Activated CD4-positive, CD25-positive, alpha-beta regulatory T cell (primary cell): ENCODE results near the gene FRMD7.
"Not testable (repeated sequence)": the region's sequence is repeated elsewhere in the genome, so short reads cannot be mapped to it uniquely, and the experiment has no call there.

Experiments used
- DNase-seq, 4 experiments: peaks; one replicate each; lab custom pipeline; 2025; lab: John Stamatoyannopoulos, UW

The FRMD7 gene

DNA sequence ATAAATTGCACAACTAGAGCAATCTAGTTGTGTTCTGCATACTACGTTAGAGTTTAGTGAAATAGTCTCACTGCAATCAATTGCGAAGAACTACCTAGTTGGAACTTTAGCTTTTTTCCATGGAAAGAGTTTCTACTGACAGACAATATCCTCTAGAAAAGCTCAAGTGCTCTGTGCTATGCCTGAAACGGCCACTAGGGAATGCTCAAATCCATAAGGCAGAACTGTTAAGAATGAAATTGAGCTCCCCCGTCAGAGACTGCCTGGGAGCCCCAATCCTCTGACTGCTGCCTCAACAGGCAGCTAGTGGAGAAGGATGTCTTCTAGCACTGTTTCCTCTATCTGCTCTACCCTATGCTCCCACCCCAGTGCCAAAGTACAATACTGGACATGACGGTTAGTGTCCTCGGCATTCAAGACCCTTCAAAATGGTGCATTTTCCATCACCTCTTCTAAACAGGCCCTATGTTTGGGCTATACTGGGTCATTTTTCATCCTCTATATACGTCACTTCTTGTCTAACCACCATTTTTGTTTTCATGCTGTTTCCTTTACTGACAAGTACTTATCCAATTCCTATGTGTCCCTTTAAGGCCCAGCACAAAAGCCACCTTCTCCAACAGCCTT, 35.3 kb downstream of the FRMD7 start:
- peak in 2 of 4 experiments; percentile 0 to 4 for DNase-seq

- no peak for DNase-seq
These were observed 37.2 kb downstream of the FRMD7 start for GRCh38 chrX:132090403-132091159.

- no peak for DNase-seq
These were observed 39.0 kb downstream of the FRMD7 start for GRCh38 chrX:132088864-132089263.

DNA sequence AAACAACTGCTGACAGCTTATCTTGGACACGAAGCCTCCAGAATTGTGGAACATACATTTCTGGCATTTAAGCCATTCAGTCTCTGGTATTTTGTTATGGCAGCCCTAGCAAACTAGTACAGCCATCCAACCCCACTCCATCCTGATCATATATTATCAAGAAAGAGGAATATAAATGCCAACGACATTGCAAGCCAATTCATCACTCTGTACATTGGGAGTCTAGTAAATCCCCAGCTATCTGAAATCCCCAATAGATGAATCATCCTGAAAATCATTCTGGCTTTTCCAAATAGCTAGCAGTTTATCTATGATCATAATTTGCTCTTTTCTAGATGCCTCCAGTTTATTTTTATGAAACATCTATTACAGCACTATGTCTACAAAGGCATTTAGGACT, 41.1 kb downstream of the FRMD7 start:
- no peak for DNase-seq

DNA sequence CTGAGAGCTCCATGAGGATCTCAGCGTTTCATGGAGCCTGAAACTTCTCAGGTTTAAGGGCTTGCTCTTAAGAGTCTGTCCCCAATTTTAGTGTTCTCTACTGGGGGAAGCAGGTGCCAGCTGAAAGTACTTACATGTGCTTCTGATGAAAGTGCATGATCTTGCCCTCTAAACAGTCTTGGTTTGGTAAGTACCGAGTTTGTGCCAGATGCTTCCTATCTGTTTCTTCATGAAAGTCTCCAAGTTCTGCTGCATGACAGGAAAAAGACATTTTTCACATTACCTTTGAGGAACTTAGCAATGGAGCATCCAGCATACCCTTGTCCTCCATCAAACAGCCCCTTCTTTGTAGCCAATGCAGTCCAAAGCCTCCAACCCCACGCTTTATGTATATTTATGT, 42.0 kb downstream of the FRMD7 start:
- no peak for DNase-seq

DNA sequence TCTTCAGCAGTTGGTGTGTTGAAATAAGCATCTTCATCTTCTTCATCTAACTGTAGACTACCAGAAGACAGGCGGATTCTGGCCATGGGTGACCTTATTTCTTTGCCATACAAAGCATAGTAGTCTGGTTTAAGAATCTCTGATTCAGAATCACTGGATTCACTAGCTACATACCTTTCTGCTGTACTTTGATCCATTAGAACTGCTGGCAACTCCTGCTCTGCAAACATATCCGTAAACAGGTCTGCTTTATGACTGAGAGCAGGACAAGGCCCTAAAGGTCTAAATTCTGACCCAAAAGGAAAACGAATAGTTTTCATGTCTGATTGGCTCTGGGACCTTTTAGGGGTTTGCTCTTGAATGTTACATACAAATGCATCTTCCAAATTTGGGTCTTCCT, 49.9 kb downstream of the FRMD7 start:
- no peak for DNase-seq

DNA sequence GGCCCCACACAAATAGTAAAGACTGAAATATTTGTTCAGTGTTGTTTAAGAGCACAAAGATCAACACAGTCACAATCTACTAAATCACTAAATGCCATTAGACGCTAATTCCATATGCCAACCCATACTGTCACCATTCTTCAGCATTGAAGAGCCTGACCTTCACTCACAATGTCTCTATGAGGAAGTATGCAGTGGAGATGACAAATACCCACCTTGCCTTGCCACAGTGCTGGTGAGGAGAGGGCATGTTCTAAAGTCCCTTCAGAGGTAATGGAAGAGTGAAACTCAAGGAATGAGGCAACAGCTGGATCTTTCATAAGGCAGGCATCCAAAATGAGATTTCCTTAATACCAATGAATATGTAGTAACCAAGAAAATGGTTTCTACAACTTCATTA, 50.4 kb downstream of the FRMD7 start:
- DNase-seq = no peak

DNA sequence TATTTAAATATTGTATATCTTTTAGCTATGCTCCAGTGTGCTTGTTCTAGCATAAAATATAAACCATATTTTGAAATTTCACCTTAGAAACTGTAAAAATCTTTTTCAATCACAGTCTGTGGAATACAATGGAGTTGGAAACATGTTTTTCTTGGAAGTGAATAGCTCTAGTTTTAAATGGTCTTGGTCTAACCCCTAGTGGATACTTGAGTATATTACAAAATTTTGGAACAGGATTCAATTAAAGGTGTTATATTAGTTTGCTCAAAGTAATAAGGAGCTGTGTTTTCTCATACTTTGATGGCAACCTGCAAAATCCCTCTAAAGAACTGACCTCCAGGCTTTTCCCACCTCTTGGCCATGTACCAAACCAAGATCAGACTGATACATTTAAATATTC, 56.6 kb downstream of the FRMD7 start:
- DNase-seq = no peak

DNA sequence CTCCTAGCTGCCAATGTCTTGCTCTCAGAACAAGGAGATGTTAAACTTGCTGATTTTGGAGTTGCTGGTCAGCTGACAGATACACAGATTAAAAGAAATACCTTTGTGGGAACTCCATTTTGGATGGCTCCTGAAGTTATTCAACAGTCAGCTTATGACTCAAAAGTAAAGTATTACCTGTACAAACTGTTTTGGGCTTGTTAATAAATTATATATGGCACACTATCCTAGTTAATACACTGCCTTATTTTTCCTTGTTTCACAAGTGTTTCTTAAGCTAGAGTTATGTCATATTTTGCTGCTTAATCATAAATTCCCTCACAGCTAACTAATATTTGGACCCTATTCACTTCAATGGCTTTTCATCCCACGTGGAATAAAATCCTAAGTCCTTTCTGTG, 59.4 kb downstream of the FRMD7 start:
- no peak for DNase-seq

DNA sequence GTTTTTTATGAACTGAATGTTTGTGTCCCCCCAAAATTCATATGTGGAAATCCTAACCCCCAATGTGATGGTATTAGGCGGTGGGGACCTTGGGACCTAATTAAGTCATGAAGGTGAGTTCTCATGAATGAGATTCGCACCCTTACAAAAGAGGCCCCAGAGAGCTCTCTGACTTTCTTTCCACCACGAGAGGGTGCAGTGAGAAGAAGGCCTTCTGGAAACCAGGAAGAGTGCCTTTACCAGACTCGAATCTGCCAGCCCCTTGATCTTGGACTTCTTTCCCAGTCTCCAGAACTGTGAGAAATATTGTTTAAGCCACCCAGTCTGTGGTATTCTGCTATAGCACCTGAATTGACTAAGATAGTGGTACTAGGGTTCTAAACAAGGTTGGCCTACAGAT, 64.0 kb downstream of the FRMD7 start:
- no peak for DNase-seq

- DNase-seq = no peak
These were observed 64.5 kb downstream of the FRMD7 start for GRCh38 chrX:132063334-132063733.

GRCh38 chrX:132059973-132060540, 67.8 kb downstream of the FRMD7 start:
- no peak for DNase-seq

DNA sequence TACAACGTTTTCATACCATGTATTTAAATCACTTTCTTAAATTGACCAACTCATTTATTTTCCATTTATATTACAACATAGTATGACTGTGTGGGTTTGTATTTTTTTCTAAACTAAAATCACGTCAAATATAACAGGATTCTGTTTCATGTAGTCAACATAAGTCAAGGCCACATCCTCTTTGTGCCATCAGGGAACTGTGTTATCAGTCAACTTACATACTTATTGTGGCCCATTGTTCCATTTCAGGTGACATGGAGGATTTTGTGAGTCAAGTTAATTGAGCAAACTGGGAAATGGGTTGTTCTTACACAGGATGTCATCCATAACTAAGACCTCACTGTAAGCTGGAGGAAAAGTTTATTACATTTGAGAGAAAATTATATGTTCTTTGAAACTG, 68.8 kb downstream of the FRMD7 start:
- DNase-seq = no peak

GRCh38 chrX:132058050-132058449, 69.8 kb downstream of the FRMD7 start:
- DNase-seq = no peak

DNA sequence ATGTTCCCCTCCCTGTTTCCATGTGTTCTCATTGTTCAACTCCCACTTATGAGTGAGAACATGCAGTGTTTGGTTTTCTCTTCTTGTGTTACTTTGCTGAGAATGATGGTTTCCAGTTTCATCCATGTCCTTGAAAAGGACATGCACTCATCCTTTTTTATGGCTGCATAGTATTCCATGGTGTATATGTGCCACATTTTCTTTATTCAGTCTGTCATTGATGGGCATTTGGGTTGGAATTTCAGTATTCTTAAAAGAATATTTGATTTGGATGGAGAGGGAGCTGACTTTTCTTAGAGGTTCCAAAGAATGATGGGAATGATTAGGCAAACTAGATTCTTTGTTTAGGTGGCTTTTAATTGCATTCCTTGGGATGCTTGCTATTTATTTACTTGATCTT, 76.0 kb downstream of the FRMD7 start:
- not testable (repeated sequence) for DNase-seq

DNA sequence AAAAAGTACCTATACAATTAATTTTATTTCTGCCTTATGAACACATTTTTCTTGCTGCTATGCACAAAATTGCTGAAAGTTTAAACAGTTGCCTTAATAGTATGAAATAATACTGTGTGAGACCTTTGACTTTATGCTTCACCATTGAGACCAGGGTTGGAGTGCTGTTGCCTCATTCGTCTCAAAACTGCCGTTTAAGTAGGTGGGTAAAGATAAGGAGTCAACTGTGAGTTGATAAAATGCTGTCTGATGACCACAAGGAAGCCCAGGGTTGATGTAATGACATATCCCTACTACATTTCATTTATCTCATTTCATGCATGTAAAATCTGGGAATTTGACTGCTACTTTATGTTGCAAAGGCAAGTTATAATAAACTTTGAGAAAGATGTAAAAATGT, 81.3 kb downstream of the FRMD7 start:
- DNase-seq = no peak

DNA sequence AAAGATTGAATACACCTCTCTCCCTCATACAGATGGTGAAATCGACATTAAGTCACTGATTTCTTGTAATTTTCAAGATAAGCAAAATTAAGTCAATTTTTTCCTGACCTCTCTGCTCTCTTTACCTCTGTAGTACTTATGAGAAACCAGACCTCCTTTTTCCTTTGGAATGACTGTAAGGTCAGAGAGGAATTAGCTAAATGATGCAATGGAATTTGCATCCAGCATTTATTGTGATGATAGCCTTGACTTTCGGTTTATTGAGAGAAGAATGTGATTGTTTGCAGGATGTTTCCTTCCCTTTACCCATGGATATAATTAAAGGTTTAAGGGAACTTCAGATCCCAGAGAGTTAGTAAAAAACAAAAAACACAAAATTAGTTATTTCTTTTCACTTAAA, 82.4 kb downstream of the FRMD7 start:
- no peak for DNase-seq

DNA sequence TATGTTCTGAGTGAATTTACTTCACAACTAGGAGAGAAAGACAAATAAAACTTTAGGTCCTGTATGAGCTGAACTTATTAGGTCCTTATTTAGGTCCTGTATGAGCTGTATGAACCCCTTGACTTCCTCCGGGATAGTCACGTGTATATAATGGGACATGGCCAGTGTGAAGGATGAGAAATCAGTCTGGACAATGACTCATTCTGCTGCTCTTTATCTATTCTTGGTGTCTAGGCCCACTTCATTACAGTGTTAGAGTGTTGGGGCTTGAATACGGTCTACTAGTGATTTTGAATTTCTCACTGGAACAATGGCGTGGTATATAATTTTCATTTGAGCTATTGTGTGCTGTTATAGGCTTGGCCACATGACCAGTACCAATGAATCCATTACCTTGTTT, 82.9 kb downstream of the FRMD7 start:
- DNase-seq = no peak

DNA sequence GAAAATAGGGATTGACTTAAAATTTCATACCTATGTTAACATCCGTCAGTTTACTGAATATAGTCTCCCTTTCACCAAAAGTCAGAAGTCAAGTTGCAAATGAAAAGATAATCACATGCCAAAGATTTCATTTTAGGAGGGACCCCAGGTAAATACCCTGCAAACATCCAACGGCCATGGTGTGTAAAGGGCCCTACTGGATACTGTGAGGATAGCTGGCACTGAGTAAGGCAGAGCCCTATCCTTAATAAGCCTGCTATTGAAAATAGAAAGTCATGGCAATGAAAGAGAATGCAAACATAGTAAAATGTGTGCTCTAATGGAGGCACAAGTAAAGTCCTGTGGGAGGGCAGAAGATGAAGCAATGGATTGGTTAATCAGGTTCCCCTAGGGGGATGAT, 83.8 kb downstream of the FRMD7 start:
- DNase-seq = no peak

DNA sequence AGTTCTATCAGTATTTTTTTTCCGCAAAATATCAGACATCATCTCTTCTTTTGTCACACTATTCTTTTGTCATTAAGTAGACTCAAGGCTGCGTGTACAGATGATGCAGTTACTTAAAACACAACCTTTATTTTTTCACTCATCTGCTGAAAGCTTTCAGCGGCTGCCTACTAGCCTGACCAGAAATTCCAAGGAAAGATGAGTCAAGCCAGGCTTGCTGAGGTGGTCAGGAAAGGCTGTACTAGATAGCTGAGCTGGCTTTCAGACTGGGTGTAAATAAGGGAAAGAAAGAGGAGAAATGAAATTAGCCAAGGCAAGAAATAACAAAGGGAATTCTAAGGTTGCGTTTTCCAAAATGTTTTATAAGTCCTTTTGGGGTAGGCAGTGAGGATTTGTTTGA, 86.8 kb downstream of the FRMD7 start:
- no peak for DNase-seq

- no peak for DNase-seq
These were observed 87.8 kb downstream of the FRMD7 start for GRCh38 chrX:132040066-132040465.

DNA sequence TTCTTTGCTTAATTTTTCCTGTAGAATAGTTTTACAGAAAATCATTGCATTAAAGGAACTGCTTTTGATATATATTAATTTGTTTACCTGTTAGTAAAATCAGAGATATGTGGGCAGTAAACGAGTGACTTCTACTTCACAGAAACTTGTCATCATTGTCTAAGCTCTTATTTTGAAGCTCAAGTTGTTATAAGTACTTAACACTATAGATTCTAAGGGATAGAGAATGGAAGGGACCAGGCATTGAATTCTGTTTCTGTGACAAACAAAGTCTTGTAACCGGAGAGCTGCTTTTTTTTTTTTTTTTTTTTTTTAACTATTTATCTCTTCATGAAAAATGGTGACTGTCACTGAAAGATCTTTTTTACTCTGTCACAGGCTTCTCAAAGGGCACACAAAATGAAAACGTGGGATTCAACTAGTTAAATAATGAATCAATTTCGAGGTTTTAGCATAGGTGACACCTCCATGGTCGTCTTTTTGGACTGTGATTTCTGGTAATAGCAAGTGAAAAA, 90.3 kb downstream of the FRMD7 start:
- no peak for DNase-seq

DNA sequence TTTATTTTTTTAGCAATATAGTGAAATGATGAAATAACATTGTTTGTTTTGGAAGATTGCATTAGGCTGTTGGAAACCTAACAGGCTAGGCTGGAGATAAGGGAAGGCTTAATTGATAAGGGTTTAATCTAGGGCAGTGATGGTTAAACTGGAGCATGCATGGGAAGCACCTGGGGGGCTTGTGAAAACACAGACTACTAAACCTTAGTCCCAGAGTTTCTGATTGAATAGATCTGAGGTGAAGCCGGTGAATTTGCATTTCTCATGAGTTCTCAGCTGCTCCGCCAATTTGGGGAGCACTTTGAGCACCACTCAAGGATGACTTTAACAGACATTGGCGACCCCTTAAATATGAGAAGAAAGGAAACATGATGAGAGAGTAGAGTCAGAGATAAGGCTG, 93.2 kb downstream of the FRMD7 start:
- no peak for DNase-seq
